ENCODE results near the gene BCAM.

BCAM gene

DNA sequence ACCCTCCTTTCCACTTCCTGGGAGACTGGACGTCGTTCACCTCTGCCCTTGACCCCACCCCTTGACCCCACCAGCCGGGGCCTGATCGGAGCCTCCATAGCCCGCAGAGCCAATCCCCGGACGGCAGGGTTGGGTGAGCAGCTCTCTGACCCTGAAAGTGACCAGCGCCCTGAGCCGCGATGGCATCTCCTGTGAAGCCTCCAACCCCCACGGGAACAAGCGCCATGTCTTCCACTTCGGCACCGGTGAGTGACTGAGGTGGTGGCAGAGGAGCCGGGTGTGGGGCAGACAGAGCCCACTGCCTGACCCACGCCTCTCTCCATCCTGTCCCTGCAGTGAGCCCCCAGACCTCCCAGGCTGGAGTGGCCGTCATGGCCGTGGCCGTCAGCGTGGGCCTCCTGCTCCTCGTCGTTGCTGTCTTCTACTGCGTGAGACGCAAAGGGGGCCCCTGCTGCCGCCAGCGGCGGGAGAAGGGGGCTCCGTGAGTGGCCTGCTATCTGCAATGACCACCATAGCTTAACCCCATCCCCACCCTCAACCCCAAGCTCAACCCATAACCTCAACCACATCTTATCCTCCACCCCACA is 10.4 kb downstream of the BCAM start:
- TF ChIP-seq FOXM1 (IDR thresholded peaks at IDR 0.05; ENCODE audit: borderline replicate concordance, low read depth), result no peak

DNA sequence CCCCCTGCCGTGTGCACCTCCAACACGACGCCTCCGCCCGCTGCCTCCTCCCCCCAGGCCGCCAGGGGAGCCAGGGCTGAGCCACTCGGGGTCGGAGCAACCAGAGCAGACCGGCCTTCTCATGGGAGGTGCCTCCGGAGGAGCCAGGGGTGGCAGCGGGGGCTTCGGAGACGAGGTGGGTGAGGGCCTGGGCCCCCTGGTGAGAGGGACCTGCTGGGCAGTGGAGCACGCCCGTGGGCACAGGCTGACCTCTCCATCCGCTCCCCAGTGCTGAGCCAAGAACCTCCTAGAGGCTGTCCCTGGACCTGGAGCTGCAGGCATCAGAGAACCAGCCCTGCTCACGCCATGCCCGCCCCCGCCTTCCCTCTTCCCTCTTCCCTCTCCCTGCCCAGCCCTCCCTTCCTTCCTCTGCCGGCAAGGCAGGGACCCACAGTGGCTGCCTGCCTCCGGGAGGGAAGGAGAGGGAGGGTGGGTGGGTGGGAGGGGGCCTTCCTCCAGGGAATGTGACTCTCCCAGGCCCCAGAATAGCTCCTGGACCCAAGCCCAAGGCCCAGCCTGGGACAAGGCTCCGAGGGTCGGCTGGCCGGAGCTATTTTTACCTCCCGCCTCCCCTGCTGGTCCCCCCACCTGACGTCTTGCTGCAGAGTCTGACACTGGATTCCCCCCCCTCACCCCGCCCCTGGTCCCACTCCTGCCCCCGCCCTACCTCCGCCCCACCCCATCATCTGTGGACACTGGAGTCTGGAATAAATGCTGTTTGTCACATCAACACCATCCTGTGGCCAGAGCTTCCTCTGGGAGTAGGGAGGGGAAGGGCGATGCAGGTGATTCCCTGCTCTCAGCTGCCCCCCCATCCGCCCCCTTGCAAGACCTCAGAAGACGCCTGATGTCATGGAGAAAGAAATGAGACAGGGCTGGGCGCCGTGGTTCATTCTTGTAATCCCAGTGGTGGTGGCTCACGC is 12.0 kb downstream of the BCAM start:
- TF ChIP-seq NFIC (IDR thresholded peaks at IDR 0.05) (no peak), YY1 (IDR thresholded peaks at IDR 0.05; ENCODE audit: low read depth) (no peak), CREB1 (IDR thresholded peaks at IDR 0.05; ENCODE audit: low read depth) (no peak), FOXM1 (IDR thresholded peaks at IDR 0.05; ENCODE audit: borderline replicate concordance, low read depth) (no peak), EGR1 (IDR thresholded peaks at IDR 0.05) (no peak)

DNA sequence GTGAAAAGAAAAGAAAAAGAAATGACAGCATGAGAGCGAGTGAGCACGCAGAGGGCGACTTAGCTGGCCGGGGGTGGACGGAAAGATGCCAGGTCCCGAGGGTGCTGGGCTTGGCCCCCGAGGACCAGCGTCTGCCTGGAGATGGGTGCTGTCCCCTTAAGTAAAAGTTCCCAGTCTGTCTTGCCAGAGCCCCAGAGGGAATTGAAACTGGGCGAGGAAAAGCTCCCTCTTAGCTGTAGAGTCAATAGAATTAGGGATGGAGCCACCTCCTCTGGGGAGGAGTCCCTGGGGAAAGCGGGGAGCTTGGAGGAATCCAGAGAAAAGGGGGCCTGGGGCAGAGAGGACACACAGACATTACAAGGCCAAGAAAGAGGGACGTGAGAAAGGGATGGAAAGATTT is 13.3 kb downstream of the BCAM start:
- TF ChIP-seq TAF1 (IDR thresholded peaks at IDR 0.05; ENCODE audit: low read depth) (no peak), TEAD4 (IDR thresholded peaks at IDR 0.05) (no peak), TCF12 (IDR thresholded peaks at IDR 0.05; ENCODE audit: low read depth) (no peak), EGR1 (IDR thresholded peaks at IDR 0.05) (no peak), EP300 (IDR thresholded peaks at IDR 0.05; ENCODE audit: borderline replicate concordance) (no peak), ZBTB7A (IDR thresholded peaks at IDR 0.05; ENCODE audit: low read depth) (no peak), FOXM1 (IDR thresholded peaks at IDR 0.05; ENCODE audit: borderline replicate concordance, low read depth) (no peak), RAD21 (IDR thresholded peaks at IDR 0.05; ENCODE audit: low read depth) (no peak), CEBPB (IDR thresholded peaks at IDR 0.05) (no peak), CREB1 (IDR thresholded peaks at IDR 0.05; ENCODE audit: low read depth) (no peak), YY1 (IDR thresholded peaks at IDR 0.05; ENCODE audit: low read depth) (no peak)
- TF ChIP-seq, protein P1, sequence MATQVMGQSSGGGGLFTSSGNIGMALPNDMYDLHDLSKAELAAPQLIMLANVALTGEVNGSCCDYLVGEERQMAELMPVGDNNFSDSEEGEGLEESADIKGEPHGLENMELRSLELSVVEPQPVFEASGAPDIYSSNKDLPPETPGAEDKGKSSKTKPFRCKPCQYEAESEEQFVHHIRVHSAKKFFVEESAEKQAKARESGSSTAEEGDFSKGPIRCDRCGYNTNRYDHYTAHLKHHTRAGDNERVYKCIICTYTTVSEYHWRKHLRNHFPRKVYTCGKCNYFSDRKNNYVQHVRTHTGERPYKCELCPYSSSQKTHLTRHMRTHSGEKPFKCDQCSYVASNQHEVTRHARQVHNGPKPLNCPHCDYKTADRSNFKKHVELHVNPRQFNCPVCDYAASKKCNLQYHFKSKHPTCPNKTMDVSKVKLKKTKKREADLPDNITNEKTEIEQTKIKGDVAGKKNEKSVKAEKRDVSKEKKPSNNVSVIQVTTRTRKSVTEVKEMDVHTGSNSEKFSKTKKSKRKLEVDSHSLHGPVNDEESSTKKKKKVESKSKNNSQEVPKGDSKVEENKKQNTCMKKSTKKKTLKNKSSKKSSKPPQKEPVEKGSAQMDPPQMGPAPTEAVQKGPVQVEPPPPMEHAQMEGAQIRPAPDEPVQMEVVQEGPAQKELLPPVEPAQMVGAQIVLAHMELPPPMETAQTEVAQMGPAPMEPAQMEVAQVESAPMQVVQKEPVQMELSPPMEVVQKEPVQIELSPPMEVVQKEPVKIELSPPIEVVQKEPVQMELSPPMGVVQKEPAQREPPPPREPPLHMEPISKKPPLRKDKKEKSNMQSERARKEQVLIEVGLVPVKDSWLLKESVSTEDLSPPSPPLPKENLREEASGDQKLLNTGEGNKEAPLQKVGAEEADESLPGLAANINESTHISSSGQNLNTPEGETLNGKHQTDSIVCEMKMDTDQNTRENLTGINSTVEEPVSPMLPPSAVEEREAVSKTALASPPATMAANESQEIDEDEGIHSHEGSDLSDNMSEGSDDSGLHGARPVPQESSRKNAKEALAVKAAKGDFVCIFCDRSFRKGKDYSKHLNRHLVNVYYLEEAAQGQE (IDR thresholded peaks at IDR 0.05; ENCODE audit: low read depth), result no peak
- TF ChIP-seq, protein P2, sequence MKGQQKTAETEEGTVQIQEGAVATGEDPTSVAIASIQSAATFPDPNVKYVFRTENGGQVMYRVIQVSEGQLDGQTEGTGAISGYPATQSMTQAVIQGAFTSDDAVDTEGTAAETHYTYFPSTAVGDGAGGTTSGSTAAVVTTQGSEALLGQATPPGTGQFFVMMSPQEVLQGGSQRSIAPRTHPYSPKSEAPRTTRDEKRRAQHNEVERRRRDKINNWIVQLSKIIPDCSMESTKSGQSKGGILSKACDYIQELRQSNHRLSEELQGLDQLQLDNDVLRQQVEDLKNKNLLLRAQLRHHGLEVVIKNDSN (IDR thresholded peaks at IDR 0.05), result no peak
- TF ChIP-seq, protein P3, sequence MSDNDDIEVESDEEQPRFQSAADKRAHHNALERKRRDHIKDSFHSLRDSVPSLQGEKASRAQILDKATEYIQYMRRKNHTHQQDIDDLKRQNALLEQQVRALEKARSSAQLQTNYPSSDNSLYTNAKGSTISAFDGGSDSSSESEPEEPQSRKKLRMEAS (IDR thresholded peaks at IDR 0.05), result no peak

DNA sequence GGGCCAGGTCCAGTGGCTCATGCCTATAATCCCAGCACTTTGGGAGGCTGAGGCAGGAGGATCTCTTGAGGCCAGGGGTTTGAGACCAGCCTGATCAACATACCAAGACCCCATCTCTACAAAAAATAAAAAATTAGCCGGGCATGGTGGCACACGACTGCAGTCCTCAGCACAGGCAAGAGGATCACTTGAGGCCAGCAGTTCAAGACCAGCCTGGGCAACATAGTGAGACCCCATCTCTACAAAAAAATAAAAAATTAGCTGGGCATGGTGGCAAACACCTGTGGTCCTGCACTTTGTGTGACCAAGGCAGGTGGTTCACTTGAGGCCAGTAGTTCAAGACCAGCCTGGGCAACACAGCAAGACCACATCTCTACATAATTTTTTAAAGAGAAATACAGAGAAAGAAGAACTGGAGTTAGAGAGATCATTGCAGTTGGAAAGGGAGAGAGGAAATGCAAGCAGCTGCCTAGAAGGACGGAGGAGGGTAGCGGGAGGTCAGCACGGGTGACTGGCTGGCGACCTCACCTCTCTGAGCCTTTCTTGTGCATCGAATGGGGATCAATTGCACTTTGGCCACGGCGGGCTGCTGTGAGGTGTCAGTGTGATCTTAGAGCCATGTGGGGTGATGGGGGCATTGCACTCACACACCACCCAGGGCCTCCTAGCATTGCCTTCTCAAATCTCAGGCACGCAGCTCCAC is 13.9 kb downstream of the BCAM start:
- TF ChIP-seq ZBTB7A (IDR thresholded peaks at IDR 0.05; ENCODE audit: low read depth) (no peak), YY1 (IDR thresholded peaks at IDR 0.05; ENCODE audit: low read depth) (no peak)

DNA sequence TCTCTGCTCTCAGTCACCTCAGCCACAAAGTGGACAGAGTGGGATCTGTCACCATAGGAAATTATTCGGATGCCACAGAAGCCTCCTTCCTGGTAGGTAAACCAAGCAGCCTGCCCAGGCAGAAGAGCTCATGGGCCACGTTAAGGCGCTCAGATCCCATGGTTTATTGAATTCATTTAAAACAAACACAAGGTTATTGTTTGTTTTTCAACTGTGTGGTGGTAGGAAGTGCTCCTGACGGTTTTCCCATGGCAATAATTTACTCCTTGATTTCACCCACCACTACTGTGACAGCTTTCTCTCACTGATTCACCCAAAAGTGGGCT is 14.4 kb downstream of the BCAM start:
- TF ChIP-seq, protein P3 (IDR thresholded peaks at IDR 0.05), result no peak
- TF ChIP-seq TEAD4 (IDR thresholded peaks at IDR 0.05) (no peak), NFIC (IDR thresholded peaks at IDR 0.05) (no peak), CEBPB (IDR thresholded peaks at IDR 0.05) (no peak), TAF1 (IDR thresholded peaks at IDR 0.05; ENCODE audit: low read depth) (no peak)

DNA sequence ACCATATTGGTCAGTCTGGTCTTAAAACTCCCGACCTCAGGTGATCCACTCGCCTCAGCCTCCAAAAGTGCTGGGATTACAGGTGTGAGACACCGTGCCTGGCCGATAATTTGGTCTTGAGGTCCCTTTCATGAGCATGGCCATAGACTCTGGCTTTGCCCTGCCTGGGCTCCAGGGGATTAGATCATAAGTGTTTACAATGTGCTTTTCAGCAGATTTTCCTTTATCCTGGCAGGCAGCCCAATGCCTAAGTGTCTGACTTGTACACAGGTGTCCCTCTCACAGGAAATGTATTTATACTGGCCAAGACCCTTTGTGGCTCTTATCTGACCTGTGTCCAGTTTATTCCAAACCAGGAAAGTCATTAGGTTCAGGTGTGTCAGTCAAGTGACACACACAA is 15.9 kb downstream of the BCAM start:
- TF ChIP-seq EP300 (IDR thresholded peaks at IDR 0.05; ENCODE audit: borderline replicate concordance) (no peak), YY1 (IDR thresholded peaks at IDR 0.05; ENCODE audit: low read depth) (no peak), FOXM1 (IDR thresholded peaks at IDR 0.05; ENCODE audit: borderline replicate concordance, low read depth) (no peak), EGR1 (IDR thresholded peaks at IDR 0.05) (no peak), CREB1 (IDR thresholded peaks at IDR 0.05; ENCODE audit: low read depth) (no peak), NFIC (IDR thresholded peaks at IDR 0.05) (no peak), CEBPB (IDR thresholded peaks at IDR 0.05) (no peak), TCF12 (IDR thresholded peaks at IDR 0.05; ENCODE audit: low read depth) (no peak), RAD21 (IDR thresholded peaks at IDR 0.05; ENCODE audit: low read depth) (no peak), TAF1 (IDR thresholded peaks at IDR 0.05; ENCODE audit: low read depth) (no peak), TEAD4 (IDR thresholded peaks at IDR 0.05) (no peak), ZBTB7A (IDR thresholded peaks at IDR 0.05; ENCODE audit: low read depth) (no peak)
- TF ChIP-seq, protein P2 (IDR thresholded peaks at IDR 0.05), result no peak
- TF ChIP-seq, protein P3 (IDR thresholded peaks at IDR 0.05), result no peak
- TF ChIP-seq, protein P1 (IDR thresholded peaks at IDR 0.05; ENCODE audit: low read depth), result no peak

Measured in Ishikawa (cell line).